HT1080 (cell line): Measurements from ENCODE around the gene MGARP. TPM values are rescaled to one million over a fixed set of nuclear protein-coding genes. Genes with fewer than 3 reads are reported as not detected.

ENCODE experiments used
- DNase-seq: peaks from one replicate; pipeline ENCODE4 v3.0.0-alpha.2; 2015; ENCODE audit warnings: low read depth
- small RNA-seq: library from RNA; depleted of rRNA; stranded (forward); fragments of <200 nt; gene quantifications from one replicate; pipeline ENCODE3, GENCODE V24; 2014
- total RNA-seq: library from RNA; depleted of rRNA; stranded (reverse); fragments of >200 nt; shearing (Covaris generic); gene quantifications from 2 replicates; pipeline ENCODE4 v1.2.3, GENCODE V29; 2014; rRNA removed

MGARP gene
- total RNA-seq, 1 experiment from 2014 or later: not detected

GRCh38 chr4:139246166-139246565 lies 33.9 kb downstream of the MGARP start:
- no peak for DNase-seq

GRCh38 chr4:139245590-139245989 lies 34.4 kb downstream of the MGARP start:
- DNase-seq: peak; percentile 27

- peak; percentile 96 for DNase-seq
Observed at GRCh38 chr4:139243448-139244365, 36.3 kb downstream of the MGARP start.

GRCh38 chr4:139242511-139243051 lies 37.4 kb downstream of the MGARP start:
- DNase-seq: peak; percentile 82

GRCh38 chr4:139241784-139242151 lies 38.3 kb downstream of the MGARP start:
- DNase-seq: no peak

GRCh38 chr4:139241086-139241783 lies 38.8 kb downstream of the MGARP start:
- no peak for DNase-seq

- no peak for DNase-seq
Observed at GRCh38 chr4:139239127-139239772, 40.8 kb downstream of the MGARP start.

GRCh38 chr4:139234253-139234652 lies 45.8 kb downstream of the MGARP start:
- DNase-seq: no peak

- DNase-seq: peak; percentile 34
Observed at GRCh38 chr4:139229534-139230039, 50.4 kb downstream of the MGARP start.

GRCh38 chr4:139227729-139228404 lies 52.2 kb downstream of the MGARP start:
- DNase-seq: no peak

- peak; percentile 71 for DNase-seq
Observed at GRCh38 chr4:139223682-139224317, 56.2 kb downstream of the MGARP start.

GRCh38 chr4:139222215-139222614 lies 57.8 kb downstream of the MGARP start:
- DNase-seq: no peak

- DNase-seq: no peak
Observed at GRCh38 chr4:139221687-139222086, 58.3 kb downstream of the MGARP start.

- DNase-seq: no peak
Observed at GRCh38 chr4:139219450-139220055, 60.5 kb downstream of the MGARP start.

Small RNA genes within 50 kb of the gene (small RNA-seq; reads per million reads assigned to genes)
- gene RNU6-1074P (not detected), gene RNU6-1214P (not detected), gene RNU6-506P (not detected)

Other genes starting within 250 kb of the MGARP start
- gene ELF2, start 103.0 kb downstream of the MGARP start, total RNA-seq: 20.1 and 26.3 TPM in 2 replicates
- gene NAA15, start 21.3 kb upstream of the MGARP start, total RNA-seq: 71.0 and 74.4 TPM in 2 replicates
- gene NDUFC1, start 22.3 kb upstream of the MGARP start, total RNA-seq: 106 and 109 TPM in 2 replicates
- gene RAB33B, start 173.9 kb upstream of the MGARP start, total RNA-seq: 3.5 and 5.6 TPM in 2 replicates